RWPE2 (cell line): ENCODE results near the gene FRAS1.
A peak's percentile ranks its signal among the peaks of the same experiment; 100 is the strongest.

Experiments used
- ATAC-seq: fragments of 200-7000 bp; cut with Tn5 transposase; 3 replicates; pipeline ENCODE4 v1.9.1; 2021; ENCODE audit warnings: low read depth
- DNase-seq: peaks from one replicate; pipeline ENCODE4 v3.0.0-alpha.2; 2020; ENCODE audit warnings: low spot score
- H3K27ac ChIP-seq: fragments of 450-650 bp; 2 replicates; pipeline ENCODE4 v1.5.1; 2017; ENCODE audit warnings: mild to moderate bottlenecking; ENCODE audit not compliant: poor library complexity, severe bottlenecking
- H3K27me3 ChIP-seq: fragments of 250-450 bp; sonication (Bioruptor Pico); 2 replicates; pipeline ENCODE4 v1.5.1; 2021; ENCODE audit warnings: mild to moderate bottlenecking, moderate library complexity; ENCODE audit not compliant: insufficient read depth, poor library complexity, severe bottlenecking
- H3K36me3 ChIP-seq: fragments of 250-450 bp; sonication (Bioruptor Pico); 2 replicates; pipeline ENCODE4 v1.5.1; 2020; ENCODE audit warnings: low read depth, mild to moderate bottlenecking, moderate library complexity
- H3K4me1 ChIP-seq: fragments of 250-450 bp; sonication (Bioruptor Pico); 2 replicates; pipeline ENCODE4 v1.5.1; 2021; ENCODE audit warnings: mild to moderate bottlenecking, moderate library complexity; ENCODE audit not compliant: insufficient read depth, poor library complexity, severe bottlenecking
- H3K4me3 ChIP-seq: fragments of 250-450 bp; sonication (Bioruptor Pico); 2 replicates; pipeline ENCODE4 v1.5.1; 2021; ENCODE audit warnings: mild to moderate bottlenecking, moderate library complexity; ENCODE audit not compliant: severe bottlenecking
- H3K9me3 ChIP-seq: fragments of 250-450 bp; sonication (Bioruptor Pico); 2 replicates; pipeline ENCODE4 v1.5.1; 2021; ENCODE audit warnings: mild to moderate bottlenecking, moderate library complexity; ENCODE audit not compliant: severe bottlenecking
- CTCF ChIP-seq: fragments of 450-650 bp; IDR thresholded peaks from one replicate; pipeline ENCODE4 v1.5.1; 2017; ENCODE audit warnings: mild to moderate bottlenecking, moderate library complexity; ENCODE audit not compliant: poor library complexity, severe bottlenecking

FRAS1 gene

GRCh38 chr4:78379991-78380729 lies 323.0 kb downstream of the FRAS1 start:
- DNase-seq (no peak), ATAC-seq (peak; percentile 79)
- H3K36me3 ChIP-seq, result no peaks in the 10 kb centered on the region
- H3K27ac ChIP-seq, result no peak overlapping the region
- H3K27me3 ChIP-seq, result no peaks in the 10 kb centered on the region
- no peaks in the 10 kb centered on the region for H3K9me3 ChIP-seq
- H3K4me3 ChIP-seq, result no peak overlapping the region
- no peak for TF ChIP-seq CTCF
- H3K4me1 ChIP-seq, result peaks cover 5% of the 10 kb centered on the region

DNA sequence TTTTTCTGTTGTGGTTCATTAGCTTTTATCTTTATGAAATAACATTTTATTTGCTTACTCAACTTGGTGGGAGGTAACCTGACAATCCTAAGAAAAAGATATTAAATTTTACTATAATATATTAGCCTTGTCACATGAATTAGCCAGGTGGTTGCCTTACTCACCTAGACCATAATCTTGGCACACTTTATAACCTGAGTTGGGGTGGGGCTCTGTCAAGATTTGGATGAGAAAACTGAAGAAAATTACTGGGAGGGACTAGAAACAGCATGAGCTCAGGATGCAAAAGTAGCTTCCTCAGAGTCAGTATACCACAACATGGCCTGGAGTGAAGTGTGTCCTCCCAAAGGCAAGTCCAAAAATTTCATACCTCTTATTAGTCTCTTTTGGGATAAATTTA lies 329.6 kb downstream of the FRAS1 start:
- H3K4me1 ChIP-seq, result no peaks in the 10 kb centered on the region
- DNase-seq, result no peak
- H3K36me3 ChIP-seq, result no peaks in the 10 kb centered on the region
- H3K4me3 ChIP-seq, result no peak overlapping the region
- TF ChIP-seq CTCF, result no peak
- no peaks in the 10 kb centered on the region for H3K27me3 ChIP-seq
- no peak for ATAC-seq
- no peak overlapping the region for H3K27ac ChIP-seq
- H3K9me3 ChIP-seq, result no peaks in the 10 kb centered on the region

DNA sequence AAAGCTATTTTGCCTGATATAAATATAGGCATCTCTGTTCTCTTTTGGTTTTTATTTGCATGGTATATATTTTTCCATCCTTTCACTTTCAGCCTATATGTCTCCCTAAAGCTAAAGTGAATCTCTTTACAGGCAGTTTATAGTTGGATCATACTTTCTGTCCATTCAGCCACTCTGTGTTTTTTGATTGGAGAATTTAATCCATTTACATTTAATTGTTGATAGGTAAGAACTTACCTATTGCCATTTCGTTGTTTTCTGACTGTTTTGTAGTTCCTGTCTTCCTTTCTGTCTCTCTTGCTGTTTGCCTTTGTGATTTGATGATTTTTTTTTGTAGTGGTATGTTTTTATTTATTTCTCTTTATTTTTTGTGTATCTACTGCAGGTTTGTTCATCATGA lies 338.5 kb downstream of the FRAS1 start:
- ATAC-seq (no peak), DNase-seq (no peak)
- H3K4me3 ChIP-seq, result no peak overlapping the region
- H3K27ac ChIP-seq, result no peak overlapping the region
- H3K4me1 ChIP-seq, result no peaks in the 10 kb centered on the region
- no peaks in the 10 kb centered on the region; the same call in 1 of the 2 replicates for H3K36me3 ChIP-seq
- no peak for TF ChIP-seq CTCF
- H3K27me3 ChIP-seq, result no peaks in the 10 kb centered on the region
- H3K9me3 ChIP-seq, result peaks cover 4% of the 10 kb centered on the region

DNA sequence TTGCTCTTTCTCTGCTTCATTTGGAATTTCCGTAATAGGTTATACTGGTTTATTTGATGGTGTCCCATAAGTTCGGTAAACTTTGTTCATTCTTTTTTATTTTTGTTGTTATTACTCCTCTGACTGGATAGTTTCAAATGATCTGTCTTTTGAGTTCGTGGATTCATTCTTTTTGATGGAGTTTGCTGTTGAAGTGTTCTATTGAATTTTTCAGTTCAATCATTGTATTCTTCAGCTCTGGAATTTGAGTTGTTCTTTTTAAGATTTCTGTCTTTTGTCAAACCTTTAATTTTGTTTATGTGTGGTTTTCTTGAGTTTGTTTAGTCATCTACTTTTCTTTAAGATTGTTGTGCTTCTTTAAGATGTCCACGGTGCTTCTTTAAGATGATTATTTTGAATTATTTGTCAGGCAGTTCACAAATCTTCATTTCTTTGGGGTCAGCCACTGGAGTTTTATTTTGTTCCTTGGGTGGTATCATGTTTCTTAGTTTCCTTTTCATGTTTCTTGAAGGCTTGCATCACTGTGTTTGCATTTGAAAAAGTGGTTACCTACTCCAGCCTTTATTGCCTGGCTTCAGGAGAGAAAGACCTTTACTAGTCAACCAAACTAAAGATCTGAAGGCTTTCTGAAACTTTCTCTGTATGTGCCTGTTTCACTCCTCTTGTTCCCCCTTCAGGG lies 339.6 kb downstream of the FRAS1 start:
- DNase-seq (no peak), ATAC-seq (no peak)
- H3K9me3 ChIP-seq, result peaks cover 4% of the 10 kb centered on the region
- no peaks in the 10 kb centered on the region; the same call in 1 of the 2 replicates for H3K36me3 ChIP-seq
- H3K27ac ChIP-seq, result no peak overlapping the region
- no peak overlapping the region for H3K4me3 ChIP-seq
- H3K27me3 ChIP-seq, result no peaks in the 10 kb centered on the region
- TF ChIP-seq CTCF, result no peak
- H3K4me1 ChIP-seq, result no peaks in the 10 kb centered on the region

GRCh38 chr4:78397292-78397630 lies 340.1 kb downstream of the FRAS1 start:
- H3K36me3 ChIP-seq, result no peaks in the 10 kb centered on the region; the same call in 1 of the 2 replicates
- ATAC-seq (no peak), DNase-seq (no peak)
- H3K4me3 ChIP-seq, result no peak overlapping the region
- no peaks in the 10 kb centered on the region for H3K4me1 ChIP-seq
- H3K27me3 ChIP-seq, result no peaks in the 10 kb centered on the region
- TF ChIP-seq CTCF, result no peak
- H3K9me3 ChIP-seq, result peaks cover 4% of the 10 kb centered on the region
- H3K27ac ChIP-seq, result no peak overlapping the region
